Chondrocyte (in vitro differentiated cells): ENCODE results near the gene GAB3. TPM values are rescaled to one million over a fixed set of nuclear protein-coding genes. Genes with fewer than 3 reads are reported as not detected.

Source experiments
- DNase-seq: peaks from one replicate; pipeline ENCODE4 v3.0.0; 2021; ENCODE audit warnings: mixed read lengths, low spot score
- H3K27ac Mint-ChIP-seq: one replicate; pipeline ENCODE4 v1.8.0; 2021; ENCODE audit warnings: mild to moderate bottlenecking, moderate library complexity, mixed read lengths; ENCODE audit not compliant: unreplicated experiment
- H3K27me3 Mint-ChIP-seq: 2 replicates; pipeline ENCODE4 v1.8.0; 2021; ENCODE audit warnings: low read depth, mixed read lengths
- H3K36me3 Mint-ChIP-seq: 2 replicates; pipeline ENCODE4 v1.8.0; 2021; ENCODE audit warnings: low read depth, mixed read lengths
- H3K4me1 Mint-ChIP-seq: 2 replicates; pipeline ENCODE4 v1.8.0; 2021; ENCODE audit warnings: low read depth, mild to moderate bottlenecking, mixed read lengths
- H3K4me3 Mint-ChIP-seq: one replicate; pipeline ENCODE4 v1.8.0; 2021; ENCODE audit warnings: mild to moderate bottlenecking, moderate library complexity, mixed read lengths; ENCODE audit not compliant: unreplicated experiment
- H3K9me3 Mint-ChIP-seq: 2 replicates; pipeline ENCODE4 v1.8.0; 2021; ENCODE audit warnings: low read depth, mixed read lengths
- CTCF ChIP-seq: fragments of 200-600 bp; sonication (generic); IDR thresholded peaks from 2 replicates; pipeline ENCODE4 v1.5.0; 2021; ENCODE audit warnings: antibody characterized with exemption, mild to moderate bottlenecking, moderate library complexity
- total RNA-seq: library from RNA; stranded (reverse); gene quantifications from 3 replicates; pipeline ENCODE4 v1.2.1, GENCODE V29; 2021

The GAB3 gene
- total RNA-seq, 1 donor from 2014 or later: 2.0 TPM

- Mint-ChIP-seq H3K36me3 (no peaks in the 10 kb centered on the region), H3K4me3 (no peak overlapping the region), H3K27ac (no peak overlapping the region), H3K27me3 (no peaks in the 10 kb centered on the region), H3K4me1 (peaks cover 10% of the 10 kb centered on the region), H3K9me3 (peaks cover 17% of the 10 kb centered on the region)
- TF ChIP-seq CTCF: no peak
- DNase-seq: no peak
These were observed 42.4 kb upstream of the GAB3 start for GRCh38 chrX:154793084-154793795.

GRCh38 chrX:154791939-154792338 lies 41.1 kb upstream of the GAB3 start:
- DNase-seq: no peak
- no peak overlapping the region for H3K4me3 Mint-ChIP-seq
- H3K36me3 Mint-ChIP-seq: no peaks in the 10 kb centered on the region
- TF ChIP-seq CTCF: no peak
- H3K27ac Mint-ChIP-seq: no peak overlapping the region
- H3K27me3 Mint-ChIP-seq: no peaks in the 10 kb centered on the region
- H3K9me3 Mint-ChIP-seq: peaks cover 23% of the 10 kb centered on the region
- peaks cover 6% of the 10 kb centered on the region for H3K4me1 Mint-ChIP-seq

GRCh38 chrX:154791467-154791866 lies 40.6 kb upstream of the GAB3 start:
- no peaks in the 10 kb centered on the region for H3K36me3 Mint-ChIP-seq
- no peak for TF ChIP-seq CTCF
- peaks cover under 1% of the 10 kb centered on the region for H3K4me1 Mint-ChIP-seq
- no peak for DNase-seq
- H3K9me3 Mint-ChIP-seq: peaks cover 24% of the 10 kb centered on the region
- H3K27ac Mint-ChIP-seq: no peak overlapping the region
- no peaks in the 10 kb centered on the region for H3K27me3 Mint-ChIP-seq
- H3K4me3 Mint-ChIP-seq: no peak overlapping the region

- peaks cover 7% of the 10 kb centered on the region for H3K36me3 Mint-ChIP-seq
These were observed 34.8 kb upstream of the GAB3 start for GRCh38 chrX:154785716-154786115.

More at GRCh38 chrX:154785716-154786115, 34.8 kb upstream of the GAB3 start:
- DNase-seq: no peak
- no peak overlapping the region for H3K27ac Mint-ChIP-seq
- no peaks in the 10 kb centered on the region for H3K27me3 Mint-ChIP-seq
- H3K4me1 Mint-ChIP-seq: no peaks in the 10 kb centered on the region
- no peak for TF ChIP-seq CTCF
- peaks cover 15% of the 10 kb centered on the region for H3K9me3 Mint-ChIP-seq
- H3K4me3 Mint-ChIP-seq: no peak overlapping the region
